Calu3 (cell line): ENCODE results near the gene RRAS2. TPM values are rescaled to one million over a fixed set of nuclear protein-coding genes. Genes with fewer than 3 reads are reported as not detected.

Source experiments
- BruUV-seq: library from RNA; stranded (reverse); fragments of 400-500 nt; replicated peaks from 2 replicates; lab custom pipeline; 2021; lab: Mats Ljungman, UMichigan
- CTCF ChIA-PET: fragments of 300-600 bp; sonication (Branson Sonifier 250); formaldehyde crosslinking; loops from one replicate; lab custom pipeline; 2022; ENCODE audit warnings: antibody characterized with exemption; lab: Charles Lee
- DNase-seq: peaks from one replicate; pipeline ENCODE4 v3.0.0; 2022
- H3K27ac Mint-ChIP-seq: one replicate; pipeline ENCODE4 v1.8.0; 2022; ENCODE audit warnings: mixed read lengths; ENCODE audit not compliant: unreplicated experiment
- H3K27me3 Mint-ChIP-seq: one replicate; pipeline ENCODE4 v1.8.0; 2022; ENCODE audit warnings: mixed read lengths; ENCODE audit not compliant: unreplicated experiment
- H3K36me3 Mint-ChIP-seq: one replicate; pipeline ENCODE4 v1.8.0; 2022; ENCODE audit warnings: mild to moderate bottlenecking, moderate library complexity, mixed read lengths; ENCODE audit not compliant: insufficient read depth, unreplicated experiment
- H3K4me1 Mint-ChIP-seq: one replicate; pipeline ENCODE4 v1.8.0; 2022; ENCODE audit warnings: mild to moderate bottlenecking, low read depth, mixed read lengths; ENCODE audit not compliant: unreplicated experiment
- H3K4me3 Mint-ChIP-seq: one replicate; pipeline ENCODE4 v1.8.0; 2022; ENCODE audit warnings: mild to moderate bottlenecking, low read depth, moderate library complexity, mixed read lengths; ENCODE audit not compliant: unreplicated experiment
- H3K9me3 Mint-ChIP-seq: one replicate; pipeline ENCODE4 v1.8.0; 2022; ENCODE audit warnings: low read depth, mixed read lengths; ENCODE audit not compliant: unreplicated experiment
- CTCF ChIP-seq: fragments of 200-600 bp; IDR thresholded peaks from one replicate; pipeline ENCODE4 v1.8.0; 2022; ENCODE audit warnings: antibody characterized with exemption; ENCODE audit not compliant: unreplicated experiment
- intact Hi-C: fragments of 100-400 bp; cut with micrococcal nuclease; formaldehyde crosslinking; loops from one replicate; pipeline ENCODE4 v1.10.0; 2022; ENCODE audit not compliant: unreplicated experiment
- total RNA-seq: library from RNA; stranded (reverse); gene quantifications from 2 replicates; pipeline ENCODE4 v1.2.3, GENCODE V29; 2022

The RRAS2 gene
- total RNA-seq, 1 experiment from 2014 or later: 42.8 TPM

- TF ChIP-seq CTCF: no peak
- no peaks in the 10 kb centered on the region for H3K27me3 Mint-ChIP-seq
- CTCF ChIA-PET: interaction anchor here (0.8 to 1.3 kb wide), 2 partner anchors 8 to 110 kb away, joined by 3 to 6 read pairs; no protein-coding TSS in a partner anchor
- intact Hi-C loops: loop anchor here (5.0 kb wide), 1 partner anchor 48 kb away; the partner anchor contains the start of gene RRAS2
- H3K9me3 Mint-ChIP-seq: no peaks in the 10 kb centered on the region
- no peaks in the 10 kb centered on the region for H3K36me3 Mint-ChIP-seq
- H3K4me3 Mint-ChIP-seq: no peak overlapping the region
- no peak for DNase-seq
- BruUV-seq: no TSS peak
- H3K27ac Mint-ChIP-seq: no peak overlapping the region
- H3K4me1 Mint-ChIP-seq: peaks cover 8% of the 10 kb centered on the region
Observed at GRCh38 chr11:14308897-14309387, 50.0 kb downstream of the RRAS2 start.

DNA sequence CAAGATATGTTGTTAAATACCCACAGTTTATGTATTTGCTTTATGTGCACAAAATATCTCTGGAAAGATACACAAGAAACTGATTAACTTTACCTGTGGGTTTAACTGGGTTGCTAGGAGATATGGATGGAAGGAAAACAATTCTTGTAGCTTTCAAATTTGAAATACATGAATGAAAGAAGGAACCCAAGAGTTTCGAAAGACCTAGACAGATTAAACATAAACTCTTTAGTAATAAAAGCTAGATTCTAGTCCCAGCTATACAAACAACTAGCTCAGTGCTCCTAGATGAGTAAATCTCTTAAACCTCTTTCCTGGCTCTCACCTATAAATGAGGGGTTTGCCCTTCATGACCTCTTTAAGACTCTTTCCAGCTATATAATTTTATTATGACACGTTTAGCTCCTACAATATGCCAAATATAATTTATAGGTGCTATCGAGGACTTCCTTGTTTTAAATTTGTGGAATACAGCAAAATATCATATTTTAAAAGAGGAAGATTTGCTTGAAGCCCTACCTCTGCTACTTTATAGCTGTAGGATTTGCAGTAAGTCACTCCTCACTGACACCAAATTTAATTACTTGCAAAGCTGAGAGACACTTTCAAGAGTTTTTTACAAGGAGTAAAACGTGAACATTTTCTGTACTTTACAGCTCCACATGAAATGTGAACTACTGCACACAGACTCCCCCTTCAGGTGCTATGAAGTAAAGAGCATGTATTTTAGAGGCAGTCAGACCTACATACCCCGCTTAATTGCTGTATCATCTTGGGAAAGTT, 50.7 kb downstream of the RRAS2 start:
- Mint-ChIP-seq H3K4me1 (peaks cover 3% of the 10 kb centered on the region), H3K27me3 (no peaks in the 10 kb centered on the region), H3K9me3 (no peaks in the 10 kb centered on the region), H3K36me3 (no peaks in the 10 kb centered on the region), H3K4me3 (no peak overlapping the region), H3K27ac (no peak overlapping the region)
- CTCF ChIA-PET: interaction anchor here (0.8 to 1.3 kb wide), 5 partner anchors 8 to 147 kb away, joined by 3 to 11 read pairs (median 6); no protein-coding TSS in a partner anchor
- BruUV-seq: no TSS peak
- peak; percentile 8 for DNase-seq
- TF ChIP-seq CTCF: peak; percentile 29
- intact Hi-C loops: loop anchor here (5.0 kb wide), 1 partner anchor 49 kb away; the partner anchor contains the start of gene RRAS2

- Mint-ChIP-seq H3K4me1 (no peaks in the 10 kb centered on the region), H3K4me3 (no peak overlapping the region), H3K9me3 (no peaks in the 10 kb centered on the region), H3K27ac (no peak overlapping the region), H3K27me3 (no peaks in the 10 kb centered on the region), H3K36me3 (no peaks in the 10 kb centered on the region)
- CTCF ChIA-PET: interaction anchor here (0.7 kb wide), 1 partner anchor 149 kb away, joined by 8 read pairs; no protein-coding TSS in a partner anchor
- intact Hi-C loops: loop anchor here (5.0 kb wide), 1 partner anchor 51 kb away; the partner anchor contains the start of gene RRAS2
- no peak for TF ChIP-seq CTCF
- DNase-seq: no peak
- no TSS peak for BruUV-seq
Observed at GRCh38 chr11:14306481-14306880, 52.5 kb downstream of the RRAS2 start.

DNA sequence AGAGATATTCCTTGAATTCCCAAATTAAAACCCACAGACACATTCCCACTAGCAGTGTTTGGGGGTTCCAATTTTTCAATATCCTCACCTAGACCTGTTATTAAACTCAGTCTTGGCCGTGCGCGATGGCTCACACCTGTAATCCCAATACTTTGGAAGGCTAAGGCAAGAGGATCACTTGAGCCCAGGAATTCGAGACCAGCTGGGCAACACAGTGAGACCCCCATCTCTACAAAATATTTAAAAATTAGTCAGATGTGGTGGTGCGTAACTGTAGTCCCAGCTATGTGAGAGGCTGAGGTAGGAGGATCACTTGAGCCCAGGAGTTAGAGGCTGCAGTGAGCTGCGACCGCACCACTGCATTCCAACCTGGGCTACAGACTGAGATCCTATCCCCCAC, 53.3 kb downstream of the RRAS2 start:
- Mint-ChIP-seq H3K4me3 (no peak overlapping the region), H3K4me1 (no peaks in the 10 kb centered on the region), H3K27ac (no peak overlapping the region), H3K9me3 (no peaks in the 10 kb centered on the region), H3K36me3 (no peaks in the 10 kb centered on the region), H3K27me3 (no peaks in the 10 kb centered on the region)
- CTCF ChIA-PET: no interaction called here
- intact Hi-C loops: loop anchor here (5.0 kb wide), 1 partner anchor 52 kb away; the partner anchor contains the start of gene RRAS2
- no TSS peak for BruUV-seq
- no peak for DNase-seq
- TF ChIP-seq CTCF: no peak
